GM12872 (cell line): ENCODE data around the gene HEYL.

Experiments used
- TF ChIP-seq, protein P1 (sequence below): IDR thresholded peaks from 3 replicates; pipeline ENCODE4 v1.5.1; 2011; ENCODE audit warnings: low read depth, mild to moderate bottlenecking, low read length, moderate library complexity; ENCODE audit not compliant: insufficient read depth

The HEYL gene

DNA sequence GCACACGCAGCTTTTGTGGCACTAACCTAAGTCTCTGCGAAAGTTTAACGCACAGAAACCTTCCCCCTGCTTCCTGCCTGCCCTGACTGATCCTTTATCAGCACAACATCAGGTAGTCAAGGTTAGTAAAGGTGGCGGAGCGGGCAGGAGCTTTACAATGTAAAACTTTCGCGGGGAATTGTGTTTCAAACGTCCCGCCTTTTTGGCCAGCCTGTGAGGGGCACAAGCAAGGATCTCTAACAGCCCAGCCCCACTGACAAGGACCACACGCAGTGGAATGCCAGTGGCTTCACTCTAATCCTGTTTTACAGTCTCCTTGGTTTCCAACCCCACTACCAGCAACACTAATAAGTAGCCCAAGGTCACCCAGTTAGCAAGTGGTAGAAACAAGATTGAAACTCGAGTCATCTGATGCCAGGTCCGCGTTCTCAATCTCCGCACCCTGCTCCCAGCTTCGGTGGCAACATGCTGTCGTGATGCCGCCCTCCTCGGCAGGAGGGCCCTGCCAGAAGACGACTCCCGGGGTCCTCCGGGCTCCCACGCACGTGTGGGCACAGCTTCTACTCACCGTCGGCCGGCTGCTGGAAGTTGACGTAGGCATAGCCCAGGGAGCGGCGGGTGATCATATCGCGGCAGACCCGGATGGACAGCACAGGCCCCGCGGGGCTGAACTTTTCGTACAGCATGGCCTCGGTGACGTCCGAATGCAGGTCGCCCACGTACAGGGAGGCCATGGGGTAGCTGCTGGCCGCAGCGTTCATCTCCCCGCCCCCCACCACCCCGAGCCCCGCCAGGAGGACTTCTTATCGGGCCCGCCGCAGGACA is 64.0 kb downstream of the HEYL start:
- TF ChIP-seq, protein P1, sequence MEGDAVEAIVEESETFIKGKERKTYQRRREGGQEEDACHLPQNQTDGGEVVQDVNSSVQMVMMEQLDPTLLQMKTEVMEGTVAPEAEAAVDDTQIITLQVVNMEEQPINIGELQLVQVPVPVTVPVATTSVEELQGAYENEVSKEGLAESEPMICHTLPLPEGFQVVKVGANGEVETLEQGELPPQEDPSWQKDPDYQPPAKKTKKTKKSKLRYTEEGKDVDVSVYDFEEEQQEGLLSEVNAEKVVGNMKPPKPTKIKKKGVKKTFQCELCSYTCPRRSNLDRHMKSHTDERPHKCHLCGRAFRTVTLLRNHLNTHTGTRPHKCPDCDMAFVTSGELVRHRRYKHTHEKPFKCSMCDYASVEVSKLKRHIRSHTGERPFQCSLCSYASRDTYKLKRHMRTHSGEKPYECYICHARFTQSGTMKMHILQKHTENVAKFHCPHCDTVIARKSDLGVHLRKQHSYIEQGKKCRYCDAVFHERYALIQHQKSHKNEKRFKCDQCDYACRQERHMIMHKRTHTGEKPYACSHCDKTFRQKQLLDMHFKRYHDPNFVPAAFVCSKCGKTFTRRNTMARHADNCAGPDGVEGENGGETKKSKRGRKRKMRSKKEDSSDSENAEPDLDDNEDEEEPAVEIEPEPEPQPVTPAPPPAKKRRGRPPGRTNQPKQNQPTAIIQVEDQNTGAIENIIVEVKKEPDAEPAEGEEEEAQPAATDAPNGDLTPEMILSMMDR: no peak

GRCh38 chr1:39574646-39575045 is 64.8 kb downstream of the HEYL start:
- TF ChIP-seq, protein P1: no peak
